C4-2B (cell line): Measurements from ENCODE around the gene SP3.
A peak's percentile ranks its signal among the peaks of the same experiment; 100 is the strongest.

Experiments
- H3K27ac ChIP-seq: fragments of 450-650 bp; 2 replicates; pipeline ENCODE4 v1.5.1; 2017
- CTCF ChIP-seq: fragments of 450-650 bp; conservative IDR thresholded peaks from 2 replicates; pipeline ENCODE4 v1.5.1; 2017; ENCODE audit warnings: mild to moderate bottlenecking
- ZFX ChIP-seq: fragments of 450-650 bp; IDR thresholded peaks from 2 replicates; pipeline ENCODE4 v1.6.1; 2017

The SP3 gene

DNA sequence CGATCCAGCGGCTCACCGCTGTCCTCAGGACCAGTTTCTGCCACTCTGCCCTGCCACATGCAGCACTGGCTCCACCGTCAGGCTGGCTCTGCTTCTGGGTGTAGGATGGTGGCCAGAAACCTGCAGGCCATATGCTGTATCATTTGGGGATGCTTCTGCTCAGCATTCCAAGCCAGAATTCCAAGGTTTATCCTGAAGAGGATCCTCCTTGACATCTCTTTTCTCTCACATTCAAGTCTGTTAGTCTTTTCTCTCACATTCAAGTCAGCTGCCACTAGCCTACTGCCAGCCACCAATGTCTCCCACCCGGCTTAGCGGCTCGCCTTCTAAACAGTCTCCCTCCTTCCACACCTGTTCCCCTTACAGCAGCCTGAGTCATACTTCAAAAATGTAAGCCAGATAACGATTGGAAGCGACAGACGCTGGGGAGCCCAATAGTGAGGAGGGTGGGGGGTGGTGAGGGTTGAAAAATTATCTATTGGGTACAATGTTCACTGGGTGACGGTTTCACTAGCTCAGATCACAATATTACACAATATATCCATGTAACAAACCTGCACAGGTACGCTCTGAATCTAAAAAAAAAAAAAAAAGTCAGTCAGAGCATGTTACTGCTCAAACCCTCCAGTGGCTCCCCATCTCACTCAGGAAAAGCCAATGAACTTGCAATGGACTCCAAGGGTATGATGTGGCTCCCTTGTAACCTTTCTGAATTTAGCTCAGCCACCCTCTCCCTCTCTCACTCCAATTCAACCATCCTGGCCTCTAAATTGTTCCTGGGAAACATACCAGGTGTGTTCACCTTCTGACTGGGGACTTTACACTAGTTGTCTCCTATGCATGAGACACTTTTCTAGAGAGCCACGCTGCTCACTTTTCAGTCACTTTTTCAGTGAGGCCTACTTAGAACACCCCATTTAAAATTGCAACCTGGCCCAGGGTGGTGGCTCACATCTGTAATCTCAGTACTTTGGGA lies 38.8 kb upstream of the SP3 start:
- TF ChIP-seq CTCF (0 out of 2 replicates have a peak, but pooled peaks have one; percentile 3), ZFX (no peak)
- H3K27ac ChIP-seq, result no peak overlapping the region

DNA sequence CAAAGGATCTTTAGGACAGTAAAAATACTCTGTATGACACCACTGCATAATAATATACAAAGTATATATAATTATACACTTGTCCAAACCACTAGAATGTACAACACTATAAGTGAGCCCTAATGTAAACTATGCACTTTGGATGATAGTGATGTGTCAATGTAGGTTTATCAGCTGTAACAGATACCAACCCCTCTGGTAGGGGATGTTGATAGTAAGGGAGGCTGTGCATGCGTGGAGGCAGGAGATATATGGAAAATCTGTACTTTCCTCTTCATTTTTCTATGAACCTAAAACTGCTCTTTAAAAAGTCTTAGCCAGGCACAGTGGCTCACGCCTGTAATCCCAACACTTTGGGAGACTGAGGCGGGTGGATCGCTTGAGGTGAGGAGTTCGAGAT lies 37.5 kb upstream of the SP3 start:
- H3K27ac ChIP-seq, result no peak overlapping the region
- TF ChIP-seq ZFX (no peak), CTCF (no peak)

- no peak overlapping the region for H3K27ac ChIP-seq
These were observed 35.9 kb upstream of the SP3 start for GRCh38 chr2:174001107-174001506.

GRCh38 chr2:173999724-174000123 lies 34.6 kb upstream of the SP3 start:
- H3K27ac ChIP-seq, result no peak overlapping the region
- TF ChIP-seq ZFX (no peak), CTCF (no peak)

More at GRCh38 chr2:174001107-174001506, 35.9 kb upstream of the SP3 start:
- no peak for TF ChIP-seq CTCF

- no peak overlapping the region for H3K27ac ChIP-seq
- TF ChIP-seq ZFX, result no peak
- TF ChIP-seq CTCF, result no peak
These were observed 34.1 kb upstream of the SP3 start for GRCh38 chr2:173999272-173999671.

DNA sequence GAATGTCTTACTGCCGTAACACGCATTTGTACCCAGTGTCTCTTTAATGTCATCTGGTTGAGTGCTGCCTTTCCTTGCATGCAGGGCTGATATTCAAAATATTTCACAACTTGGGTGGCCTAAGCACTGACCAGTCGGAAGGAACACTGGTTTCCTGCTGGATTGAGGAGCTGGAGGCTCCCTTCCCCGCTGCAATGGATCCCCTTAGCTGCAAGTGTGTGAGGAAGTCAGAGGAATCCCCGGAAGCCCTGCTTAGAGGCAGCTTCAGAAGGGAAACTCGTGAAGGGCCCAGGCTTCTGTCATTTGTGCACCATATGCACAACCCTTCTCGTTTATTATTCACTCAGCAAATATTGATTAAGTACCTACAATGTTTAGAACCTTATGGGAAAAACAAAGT lies 33.2 kb upstream of the SP3 start:
- H3K27ac ChIP-seq, result peak overlapping the region; percentile 43; the same call in 1 of the 2 replicates
- no peak for TF ChIP-seq CTCF
- no peak for TF ChIP-seq ZFX

- TF ChIP-seq ZFX, result no peak
- no peak for TF ChIP-seq CTCF
These were observed 32.6 kb upstream of the SP3 start for GRCh38 chr2:173997753-173998152.

More at GRCh38 chr2:173997753-173998152, 32.6 kb upstream of the SP3 start:
- peak overlapping the region; percentile 43; the same call in 1 of the 2 replicates for H3K27ac ChIP-seq
